ENCODE measurements around the gene ANKIB1.

GRCh38 chr7:92412745-92413144 lies 167.0 kb downstream of the ANKIB1 start:
- TF ChIP-seq CTCF (IDR thresholded peaks at IDR 0.05), result no peak
- no peak for TF ChIP-seq POLR2A (IDR thresholded peaks at IDR 0.05)

Data from heart left ventricle (tissue), 13 donors.